Measurements from ENCODE around the gene UPK1B.

DNA sequence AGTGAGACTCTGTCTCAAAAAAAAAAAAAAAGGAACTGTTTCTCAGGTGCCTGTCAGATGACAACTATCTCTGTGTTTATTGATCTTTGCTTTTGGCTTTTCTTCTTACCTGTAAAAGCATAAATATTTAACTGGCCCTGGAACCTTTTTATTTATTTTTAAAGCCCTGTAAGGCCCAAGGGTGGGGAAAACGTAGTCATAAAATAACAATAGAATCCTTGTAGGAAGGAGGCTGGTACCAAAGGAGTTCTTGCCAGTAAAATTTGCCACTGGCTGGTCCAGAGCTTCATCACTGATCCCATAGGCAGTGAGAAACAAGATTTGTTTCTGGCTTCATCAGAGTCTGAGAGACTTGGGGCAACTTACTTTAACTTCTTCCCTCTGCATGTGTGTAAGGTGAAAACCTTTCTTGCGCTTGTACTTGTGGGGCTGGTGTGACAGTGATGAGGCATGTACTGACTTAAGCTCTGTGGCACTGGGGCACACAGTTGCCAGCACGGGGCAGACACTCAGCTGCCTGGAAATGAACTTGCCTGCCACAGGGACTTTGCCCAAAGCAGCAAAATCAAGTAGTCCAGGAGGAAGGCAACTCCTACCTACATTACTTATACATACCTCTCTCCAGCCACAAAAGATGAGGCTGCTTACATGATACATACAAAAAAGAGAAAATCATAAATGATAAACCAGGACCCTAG is 47.7 kb downstream of the UPK1B start:
- TF ChIP-seq, protein P1, sequence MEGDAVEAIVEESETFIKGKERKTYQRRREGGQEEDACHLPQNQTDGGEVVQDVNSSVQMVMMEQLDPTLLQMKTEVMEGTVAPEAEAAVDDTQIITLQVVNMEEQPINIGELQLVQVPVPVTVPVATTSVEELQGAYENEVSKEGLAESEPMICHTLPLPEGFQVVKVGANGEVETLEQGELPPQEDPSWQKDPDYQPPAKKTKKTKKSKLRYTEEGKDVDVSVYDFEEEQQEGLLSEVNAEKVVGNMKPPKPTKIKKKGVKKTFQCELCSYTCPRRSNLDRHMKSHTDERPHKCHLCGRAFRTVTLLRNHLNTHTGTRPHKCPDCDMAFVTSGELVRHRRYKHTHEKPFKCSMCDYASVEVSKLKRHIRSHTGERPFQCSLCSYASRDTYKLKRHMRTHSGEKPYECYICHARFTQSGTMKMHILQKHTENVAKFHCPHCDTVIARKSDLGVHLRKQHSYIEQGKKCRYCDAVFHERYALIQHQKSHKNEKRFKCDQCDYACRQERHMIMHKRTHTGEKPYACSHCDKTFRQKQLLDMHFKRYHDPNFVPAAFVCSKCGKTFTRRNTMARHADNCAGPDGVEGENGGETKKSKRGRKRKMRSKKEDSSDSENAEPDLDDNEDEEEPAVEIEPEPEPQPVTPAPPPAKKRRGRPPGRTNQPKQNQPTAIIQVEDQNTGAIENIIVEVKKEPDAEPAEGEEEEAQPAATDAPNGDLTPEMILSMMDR (IDR thresholded peaks at IDR 0.05) = no peak
- no peak for TF ChIP-seq ZFX (IDR thresholded peaks at IDR 0.05; ENCODE audit: borderline replicate concordance)
